MV-4-11 (cell line): ENCODE measurements around the gene RNPC3.
"Not testable (repeated sequence)": the region's sequence is repeated elsewhere in the genome, so short reads cannot be mapped to it uniquely, and the experiment has no call there.

Experiments
- DNase-seq: peaks from one replicate; lab custom pipeline; 2025; lab: John Stamatoyannopoulos, UW

The RNPC3 gene

DNA sequence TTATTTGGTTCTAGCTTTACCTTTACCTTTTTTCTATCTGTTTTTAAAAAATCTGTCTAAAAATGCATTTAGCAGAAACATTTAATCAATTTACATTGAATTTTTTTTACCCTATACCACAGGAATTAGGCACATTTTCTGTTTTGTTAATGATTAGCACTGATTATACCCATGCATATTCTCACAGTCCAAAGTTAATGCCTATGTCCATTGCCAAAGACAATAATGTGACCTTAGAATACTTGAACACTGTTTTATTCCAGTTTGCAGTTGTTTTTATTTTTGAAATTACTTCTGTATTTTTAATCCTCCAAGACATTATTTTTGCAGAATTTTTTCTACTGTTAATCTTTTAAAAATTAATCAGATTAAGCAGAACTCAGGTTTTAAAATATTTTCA lies 34.9 kb downstream of the RNPC3 start:
- DNase-seq: no peak

- not testable (repeated sequence) for DNase-seq
Observed at GRCh38 chr1:103561124-103561523, 35.6 kb downstream of the RNPC3 start.

DNA sequence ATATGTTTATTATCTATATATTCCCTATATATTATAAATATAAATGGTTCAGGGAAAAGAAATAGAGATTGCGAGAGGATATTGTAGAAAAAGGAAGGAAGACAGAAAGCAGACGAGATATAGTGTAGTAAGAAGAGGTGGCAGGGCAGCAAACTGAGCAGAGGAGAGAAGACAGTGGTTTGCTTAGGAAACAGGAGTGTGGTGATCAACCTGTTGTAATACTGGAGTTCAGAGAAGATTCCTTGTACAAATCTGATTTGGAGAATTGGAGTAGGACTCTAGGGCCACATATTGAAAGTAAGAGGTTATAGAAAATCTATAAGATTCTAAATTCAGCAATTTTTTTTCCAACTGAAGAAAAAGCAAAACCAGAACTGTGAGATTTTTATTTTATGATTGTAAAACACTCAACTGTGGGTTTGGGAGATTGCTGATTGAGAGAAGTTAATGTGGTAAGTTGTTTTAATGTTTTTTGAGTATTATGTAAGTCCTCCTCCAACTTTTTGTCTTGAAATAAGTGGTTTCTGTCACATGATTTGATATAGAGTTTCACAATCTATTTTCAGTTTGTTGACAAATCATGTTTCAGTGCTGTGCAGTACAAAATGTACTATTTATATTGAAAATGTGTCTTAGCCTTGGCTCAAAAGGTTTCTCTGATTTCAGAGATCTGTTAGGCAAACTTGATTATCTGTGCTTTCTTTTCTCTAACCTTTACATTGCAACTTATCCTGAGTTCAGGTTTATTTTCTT lies 36.3 kb downstream of the RNPC3 start:
- peak; percentile 84 for DNase-seq

DNA sequence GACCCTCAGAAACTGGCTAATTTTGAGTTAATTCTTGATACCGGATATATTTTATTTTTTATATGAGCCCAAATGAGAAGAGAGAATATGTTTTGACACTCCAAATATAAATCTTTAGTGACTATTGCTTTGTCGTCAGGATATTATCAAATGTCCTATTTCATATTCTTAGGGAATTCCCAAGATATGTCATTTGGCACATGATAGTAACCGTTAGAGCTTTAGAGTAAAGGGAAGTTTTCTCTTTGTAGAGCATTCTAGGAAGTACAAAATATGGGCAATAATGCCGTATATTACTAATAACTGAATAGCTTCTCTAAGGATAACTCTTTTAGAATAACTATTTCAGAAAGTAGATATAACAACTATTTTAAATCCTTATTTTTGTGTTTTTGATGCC lies 37.6 kb downstream of the RNPC3 start:
- DNase-seq: no peak

DNA sequence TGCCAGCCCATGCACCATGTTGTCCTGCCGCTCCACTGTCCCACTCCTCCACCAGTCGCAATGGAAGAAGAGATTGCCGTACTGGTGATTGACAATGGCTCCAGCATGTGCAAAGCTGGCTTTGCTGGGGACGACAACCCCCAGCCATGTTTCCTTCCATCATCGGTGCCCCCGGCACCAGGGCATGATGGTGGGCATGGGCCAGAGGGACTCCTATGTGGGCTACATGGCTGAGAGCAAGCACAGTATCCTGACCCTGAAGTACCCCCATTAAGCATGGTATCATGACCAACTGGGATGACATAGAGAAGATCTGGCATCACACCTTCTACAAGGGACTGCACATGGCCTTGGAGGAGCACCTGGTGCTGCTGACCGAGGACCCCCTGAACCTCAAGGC lies 44.0 kb downstream of the RNPC3 start:
- DNase-seq: no peak

DNA sequence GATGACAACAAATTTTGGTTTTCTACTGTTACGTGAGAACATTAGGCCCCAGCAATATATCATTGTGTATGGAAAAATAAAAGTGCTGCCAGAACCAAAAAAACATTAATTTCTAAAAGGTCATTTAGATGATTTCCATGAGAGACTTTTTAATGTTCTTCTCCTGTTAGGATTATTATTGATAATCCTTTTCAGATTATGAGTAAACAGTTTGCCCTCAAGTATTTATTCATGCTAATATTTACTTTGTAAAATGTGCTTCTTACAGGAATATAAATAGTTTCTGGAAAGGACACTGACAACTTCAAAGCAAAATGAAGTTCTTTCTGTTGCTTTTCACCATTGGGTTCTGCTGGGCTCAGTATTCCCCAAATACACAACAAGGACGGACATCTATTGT lies 45.8 kb downstream of the RNPC3 start, which contains the start of gene AMY2B:
Gene AMY2B (plus strand): TSS at position 301 of the 400 bp plus-strand sequence. CDS start 14 bp downstream, at position 315.
- not testable (repeated sequence) for DNase-seq

GRCh38 chr1:103576065-103576464 lies 50.6 kb downstream of the RNPC3 start:
- peak; percentile 55 for DNase-seq

DNA sequence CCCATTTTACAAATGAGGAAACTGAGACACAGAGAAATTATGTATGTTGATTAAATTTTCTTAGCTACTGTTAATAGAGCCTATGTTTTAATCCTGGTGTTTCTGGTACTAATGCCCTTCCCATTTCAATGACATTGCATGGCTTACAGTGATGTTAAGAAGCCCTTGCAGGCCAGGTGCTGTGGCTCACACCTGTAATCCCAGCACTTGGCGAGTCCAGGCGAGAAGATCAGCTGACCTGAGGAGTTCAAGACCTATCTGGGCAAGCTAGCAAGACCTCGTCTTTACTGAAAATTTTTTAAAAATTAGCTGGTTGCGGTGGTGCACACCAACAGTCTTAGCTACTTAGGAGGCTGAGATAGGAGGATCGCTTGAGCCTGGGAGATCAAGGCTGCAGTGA lies 51.3 kb downstream of the RNPC3 start:
- DNase-seq: not testable (repeated sequence)

DNA sequence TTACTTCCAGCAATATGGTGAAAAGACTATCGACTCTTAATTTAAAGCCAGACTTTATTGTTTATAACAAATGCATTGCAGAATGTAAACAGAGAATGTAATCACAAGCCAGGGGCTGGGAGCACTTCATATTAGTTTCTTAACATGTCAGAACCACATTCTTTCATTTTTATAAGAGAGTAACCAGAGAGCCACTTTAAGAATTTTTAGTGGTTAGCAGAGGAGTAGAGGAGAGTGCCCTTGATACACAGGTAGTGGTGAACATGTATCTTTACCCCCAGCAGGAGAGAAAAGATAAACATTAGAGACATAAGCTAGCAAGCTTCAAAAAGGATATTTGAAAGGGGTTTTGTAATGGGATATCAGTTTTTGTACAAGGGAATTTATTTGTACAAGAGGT lies 57.0 kb downstream of the RNPC3 start:
- DNase-seq: no peak

GRCh38 chr1:103583887-103584286 lies 58.4 kb downstream of the RNPC3 start:
- no peak for DNase-seq

DNA sequence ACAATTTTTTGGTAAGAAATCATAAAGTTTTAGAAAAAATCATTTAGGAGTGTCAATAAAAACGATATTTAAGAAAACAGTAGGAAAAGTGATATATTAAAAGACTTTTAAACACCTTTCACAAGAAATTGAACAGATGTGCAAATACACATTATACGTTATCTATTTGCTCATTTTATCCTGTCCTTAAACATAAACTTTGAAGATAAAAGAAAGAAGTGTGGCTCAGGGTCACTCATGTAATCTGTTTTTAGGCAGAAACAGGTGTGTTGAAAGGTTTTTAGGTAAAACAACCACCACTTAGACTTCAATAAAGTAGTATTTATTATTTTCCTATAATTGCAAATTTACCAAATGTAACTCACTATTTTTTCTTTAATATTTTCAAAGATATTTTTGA lies 59.0 kb downstream of the RNPC3 start:
- no peak for DNase-seq

DNA sequence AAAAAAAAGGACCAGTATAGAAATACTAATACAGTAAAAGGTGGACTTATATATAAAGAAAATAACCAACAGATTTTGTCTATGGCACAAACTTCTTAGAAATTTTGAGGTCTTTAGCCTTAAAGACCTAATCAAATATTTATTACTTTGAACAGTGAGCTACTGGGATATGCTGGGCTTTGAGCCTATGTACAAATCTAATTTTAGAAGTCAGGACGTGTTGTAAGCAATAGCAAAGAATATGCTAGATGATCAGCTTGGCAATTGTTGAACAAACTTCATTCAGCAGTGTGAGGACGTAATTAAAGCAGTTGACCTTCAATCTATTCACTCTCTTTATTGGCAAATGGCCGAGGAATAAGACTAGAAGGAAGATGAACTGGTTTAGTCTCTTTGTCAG lies 77.2 kb downstream of the RNPC3 start:
- DNase-seq: not testable (repeated sequence)
